Mesothelial cell of epicardium (in vitro differentiated cells): ENCODE results near the gene ARHGAP35. TPM values are rescaled to one million over a fixed set of nuclear protein-coding genes. Genes with fewer than 3 reads are reported as not detected.

ENCODE experiments used
- DNase-seq, 2 experiments: peaks; one replicate each; pipeline ENCODE4 v3.0.0; 2021; ENCODE audit warnings: low spot score in 2 of 2; ENCODE audit not compliant: unreplicated experiment in 2 of 2
- H3K27ac Mint-ChIP-seq: 2 replicates; pipeline ENCODE4 v1.8.0; 2021; ENCODE audit warnings: mixed read lengths
- H3K27me3 Mint-ChIP-seq: 2 replicates; pipeline ENCODE4 v1.8.0; 2021; ENCODE audit warnings: low read depth, mixed read lengths
- H3K36me3 Mint-ChIP-seq: 2 replicates; pipeline ENCODE4 v1.8.0; 2021; ENCODE audit warnings: mixed read lengths
- H3K4me1 Mint-ChIP-seq: 2 replicates; pipeline ENCODE4 v1.8.0; 2021; ENCODE audit warnings: mixed read lengths
- H3K4me3 Mint-ChIP-seq: 2 replicates; pipeline ENCODE4 v1.8.0; 2021; ENCODE audit warnings: mild to moderate bottlenecking, moderate library complexity, mixed read lengths
- H3K9me3 Mint-ChIP-seq: 2 replicates; pipeline ENCODE4 v1.8.0; 2021; ENCODE audit warnings: mixed read lengths
- total RNA-seq: library from RNA; stranded (reverse); gene quantifications from 3 replicates; pipeline ENCODE4 v1.2.1, GENCODE V29; 2021
- TF ChIP-seq, protein P1 (sequence below): fragments of 200-600 bp; sonication (generic); IDR thresholded peaks from one replicate; pipeline ENCODE4 v1.5.0; 2021; ENCODE audit warnings: antibody characterized with exemption; ENCODE audit not compliant: unreplicated experiment

Gene ARHGAP35
- total RNA-seq, 1 donor from 2014 or later: 77.9 TPM

DNA sequence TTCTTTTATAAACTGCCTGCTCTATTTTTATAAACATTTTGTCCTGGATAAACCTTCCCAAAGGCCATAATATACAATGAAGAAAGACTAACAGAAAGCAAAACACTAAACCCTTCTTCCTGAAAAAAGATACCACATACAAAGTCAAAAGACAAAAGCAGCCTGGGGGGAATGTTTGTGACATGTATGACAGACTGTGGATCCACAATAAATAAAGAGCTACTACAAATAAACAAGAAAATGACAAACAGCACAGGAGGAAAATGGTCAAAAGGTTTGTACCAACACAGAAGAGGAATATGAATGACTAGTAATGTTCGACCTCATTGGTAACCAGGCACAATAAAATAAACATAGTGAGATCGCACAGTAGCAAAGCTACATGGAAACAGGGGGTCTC, 29.9 kb upstream of the ARHGAP35 start:
- H3K27ac Mint-ChIP-seq: no peak overlapping the region
- H3K4me1 Mint-ChIP-seq: peaks cover 7% of the 10 kb centered on the region
- H3K27me3 Mint-ChIP-seq: no peaks in the 10 kb centered on the region
- TF ChIP-seq, protein P1, sequence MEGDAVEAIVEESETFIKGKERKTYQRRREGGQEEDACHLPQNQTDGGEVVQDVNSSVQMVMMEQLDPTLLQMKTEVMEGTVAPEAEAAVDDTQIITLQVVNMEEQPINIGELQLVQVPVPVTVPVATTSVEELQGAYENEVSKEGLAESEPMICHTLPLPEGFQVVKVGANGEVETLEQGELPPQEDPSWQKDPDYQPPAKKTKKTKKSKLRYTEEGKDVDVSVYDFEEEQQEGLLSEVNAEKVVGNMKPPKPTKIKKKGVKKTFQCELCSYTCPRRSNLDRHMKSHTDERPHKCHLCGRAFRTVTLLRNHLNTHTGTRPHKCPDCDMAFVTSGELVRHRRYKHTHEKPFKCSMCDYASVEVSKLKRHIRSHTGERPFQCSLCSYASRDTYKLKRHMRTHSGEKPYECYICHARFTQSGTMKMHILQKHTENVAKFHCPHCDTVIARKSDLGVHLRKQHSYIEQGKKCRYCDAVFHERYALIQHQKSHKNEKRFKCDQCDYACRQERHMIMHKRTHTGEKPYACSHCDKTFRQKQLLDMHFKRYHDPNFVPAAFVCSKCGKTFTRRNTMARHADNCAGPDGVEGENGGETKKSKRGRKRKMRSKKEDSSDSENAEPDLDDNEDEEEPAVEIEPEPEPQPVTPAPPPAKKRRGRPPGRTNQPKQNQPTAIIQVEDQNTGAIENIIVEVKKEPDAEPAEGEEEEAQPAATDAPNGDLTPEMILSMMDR: no peak
- DNase-seq: no peak
- no peak overlapping the region for H3K4me3 Mint-ChIP-seq
- peaks cover 9% of the 10 kb centered on the region for H3K9me3 Mint-ChIP-seq
- peaks cover 3% of the 10 kb centered on the region for H3K36me3 Mint-ChIP-seq

GRCh38 chr19:46834121-46834520, 26.7 kb upstream of the ARHGAP35 start:
- H3K27me3 Mint-ChIP-seq: no peaks in the 10 kb centered on the region
- TF ChIP-seq, protein P1: no peak
- no peak overlapping the region for H3K4me3 Mint-ChIP-seq
- no peak overlapping the region for H3K27ac Mint-ChIP-seq
- peaks cover 9% of the 10 kb centered on the region for H3K9me3 Mint-ChIP-seq
- DNase-seq: no peak
- peaks cover 5% of the 10 kb centered on the region for H3K4me1 Mint-ChIP-seq
- peaks cover 7% of the 10 kb centered on the region for H3K36me3 Mint-ChIP-seq

DNA sequence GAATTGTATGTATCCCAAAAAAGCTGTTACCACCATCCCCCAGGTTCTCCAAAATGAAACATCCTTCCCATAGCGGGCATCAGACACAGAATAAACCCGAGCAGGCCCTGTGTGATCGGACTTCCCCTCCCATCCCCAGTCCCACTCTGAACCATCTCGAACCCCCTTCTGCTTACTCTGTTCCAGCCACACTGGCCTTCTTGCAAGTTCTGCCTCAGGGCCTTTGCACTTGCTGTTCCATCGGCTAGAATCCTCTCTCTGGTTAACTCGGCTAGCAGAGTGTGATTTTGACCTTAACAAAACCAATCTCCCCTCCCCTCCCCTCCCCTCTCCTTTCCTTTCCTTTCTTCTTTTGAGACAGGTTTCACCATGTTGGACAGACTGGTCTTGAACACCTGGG, 25.8 kb upstream of the ARHGAP35 start:
- Mint-ChIP-seq H3K27ac (no peak overlapping the region), H3K36me3 (peaks cover 8% of the 10 kb centered on the region), H3K4me3 (no peak overlapping the region), H3K9me3 (peaks cover 9% of the 10 kb centered on the region), H3K4me1 (peaks cover 2% of the 10 kb centered on the region), H3K27me3 (no peaks in the 10 kb centered on the region)
- DNase-seq: no peak
- TF ChIP-seq, protein P1: no peak

GRCh38 chr19:46838160-46838559, 22.6 kb upstream of the ARHGAP35 start:
- Mint-ChIP-seq H3K27ac (no peak overlapping the region), H3K9me3 (peaks cover 3% of the 10 kb centered on the region), H3K27me3 (no peaks in the 10 kb centered on the region), H3K4me1 (peaks cover 16% of the 10 kb centered on the region), H3K4me3 (no peak overlapping the region), H3K36me3 (peaks cover 15% of the 10 kb centered on the region)
- no peak for DNase-seq
- TF ChIP-seq, protein P1: no peak

DNA sequence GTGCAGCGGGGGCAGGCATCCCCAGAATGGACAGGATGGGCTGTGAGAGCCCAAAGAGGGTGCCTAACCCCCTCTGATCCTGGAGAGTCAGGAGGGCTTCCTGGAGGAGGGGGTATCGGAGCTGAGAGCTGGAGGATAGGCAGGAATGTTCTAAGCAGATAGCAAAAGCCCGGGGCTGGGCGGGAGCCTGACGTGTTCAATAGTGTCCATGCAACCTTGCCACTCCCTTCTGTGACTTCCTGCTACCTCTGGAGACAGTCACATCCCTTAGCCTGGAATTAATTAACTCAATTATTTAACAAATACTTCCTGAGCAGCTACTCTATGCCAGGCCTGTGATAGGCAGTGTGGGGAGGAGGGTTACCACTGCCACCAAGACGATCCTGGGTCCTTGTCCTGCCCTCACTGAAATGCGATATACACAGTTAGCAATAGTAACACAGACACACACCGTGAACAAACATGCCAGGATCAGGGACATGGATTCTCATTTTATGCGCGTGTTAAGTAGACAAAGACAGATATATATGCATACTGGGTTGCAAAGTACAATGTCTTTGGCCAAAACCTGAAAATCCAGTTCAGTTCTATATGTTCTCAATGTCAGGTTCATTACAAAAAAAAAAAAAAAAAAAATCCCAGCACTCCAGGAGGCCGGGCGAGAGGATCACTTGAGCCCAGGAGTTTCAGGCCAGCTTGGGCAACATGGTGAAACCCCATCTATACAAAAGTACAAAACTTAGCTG, 20.9 kb upstream of the ARHGAP35 start:
- no peak for DNase-seq
- Mint-ChIP-seq H3K4me1 (peaks cover 16% of the 10 kb centered on the region), H3K27ac (peak overlapping the region; percentile 94), H3K4me3 (no peak overlapping the region), H3K9me3 (no peaks in the 10 kb centered on the region), H3K27me3 (no peaks in the 10 kb centered on the region), H3K36me3 (peaks cover 19% of the 10 kb centered on the region)
- TF ChIP-seq, protein P1: no peak
